GM18499 (cell line): Measurements from ENCODE around the gene GNAI3.
"Not testable (repeated sequence)": the region's sequence is repeated elsewhere in the genome, so short reads cannot be mapped to it uniquely, and the experiment has no call there.

Experiments
- ATAC-seq: cut with Tn5 transposase; IDR thresholded peaks from one replicate; pipeline ENCODE4 v1.9.1; 2021; ENCODE audit warnings: moderate number of reproducible peaks; ENCODE audit not compliant: insufficient read depth, unreplicated experiment

Gene GNAI3

DNA sequence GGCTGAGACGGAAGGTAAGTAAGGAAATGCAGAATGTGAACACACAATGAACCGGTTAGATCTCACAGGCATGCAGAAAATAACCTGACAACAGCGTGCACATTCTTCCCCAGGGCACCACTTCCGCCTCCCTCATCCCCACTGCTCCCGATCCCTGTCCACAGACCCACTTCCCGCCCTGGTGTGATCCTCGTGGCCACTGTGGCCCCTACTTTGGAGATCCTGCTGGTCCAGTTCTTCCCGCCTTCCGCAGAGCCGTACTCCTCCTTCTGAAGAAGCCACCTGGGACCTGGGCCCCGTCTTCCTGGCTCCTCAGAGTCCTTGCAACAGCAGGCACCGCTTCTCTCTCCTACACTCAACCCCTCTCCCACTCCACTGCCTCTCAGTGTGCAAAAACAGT, 106.1 kb downstream of the GNAI3 start:
- no peak for ATAC-seq

DNA sequence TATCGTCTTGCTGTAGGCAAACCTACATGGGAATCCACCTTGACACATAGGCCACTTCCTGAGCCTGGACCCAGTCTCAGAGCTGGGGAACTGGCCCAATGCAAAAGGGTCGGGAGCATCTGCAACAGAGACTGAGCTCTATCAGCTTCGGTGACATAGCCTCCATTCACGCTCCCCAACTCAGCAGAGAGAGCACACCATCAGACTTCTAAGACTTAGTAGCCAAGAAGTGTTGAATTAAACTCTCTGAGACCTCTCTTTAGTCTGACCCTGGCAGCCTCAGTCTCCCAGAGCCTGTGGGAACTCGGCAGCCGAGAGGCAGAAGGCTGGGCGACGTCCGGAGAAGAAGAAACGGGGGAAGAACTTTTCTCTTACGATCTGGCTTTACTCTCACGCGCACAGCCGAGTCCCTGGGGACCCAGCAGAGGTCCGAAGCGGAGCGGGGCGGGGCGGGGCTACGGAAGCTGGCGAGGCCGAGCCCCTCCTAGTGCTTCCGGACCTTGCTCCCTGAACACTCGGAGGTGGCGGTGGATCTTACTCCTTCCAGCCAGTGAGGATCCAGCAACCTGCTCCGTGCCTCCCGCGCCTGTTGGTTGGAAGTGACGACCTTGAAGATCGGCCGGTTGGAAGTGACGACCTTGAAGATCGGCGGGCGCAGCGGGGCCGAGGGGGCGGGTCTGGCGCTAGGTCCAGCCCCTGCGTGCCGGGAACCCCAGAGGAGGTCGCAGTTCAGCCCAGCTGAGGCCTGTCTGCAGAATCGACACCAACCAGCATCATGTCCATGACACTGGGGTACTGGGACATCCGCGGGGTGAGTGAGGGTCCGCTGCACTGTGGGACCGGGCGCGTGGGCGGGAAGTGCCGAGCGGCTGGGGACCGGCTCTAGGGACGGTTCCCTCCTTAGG, 107.5 kb downstream of the GNAI3 start, which contains the start of gene GSTM4:
TSS of gene GSTM4 (plus strand) at position 485 of the 905 bp plus-strand sequence. CDS start at position 776, 291 bp downstream.
- ATAC-seq, result peak; percentile 74

DNA sequence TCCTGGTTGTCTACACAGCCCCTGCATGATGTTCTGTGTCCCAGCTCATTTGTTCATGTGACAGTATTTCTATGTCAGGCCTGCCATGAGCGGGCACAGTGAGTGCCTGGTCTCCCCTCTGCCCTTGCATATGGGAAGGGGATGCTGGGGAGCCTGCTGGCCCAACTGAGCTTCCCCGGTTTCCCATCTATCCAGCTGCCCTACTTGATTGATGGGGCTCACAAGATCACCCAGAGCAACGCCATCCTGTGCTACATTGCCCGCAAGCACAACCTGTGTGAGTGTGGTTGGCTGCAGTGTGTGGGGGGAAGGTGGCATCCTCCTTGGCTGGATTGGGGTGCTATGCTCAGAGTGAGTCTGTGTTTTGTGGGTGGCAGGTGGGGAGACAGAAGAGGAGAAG, 109.0 kb downstream of the GNAI3 start:
- ATAC-seq, result no peak

DNA sequence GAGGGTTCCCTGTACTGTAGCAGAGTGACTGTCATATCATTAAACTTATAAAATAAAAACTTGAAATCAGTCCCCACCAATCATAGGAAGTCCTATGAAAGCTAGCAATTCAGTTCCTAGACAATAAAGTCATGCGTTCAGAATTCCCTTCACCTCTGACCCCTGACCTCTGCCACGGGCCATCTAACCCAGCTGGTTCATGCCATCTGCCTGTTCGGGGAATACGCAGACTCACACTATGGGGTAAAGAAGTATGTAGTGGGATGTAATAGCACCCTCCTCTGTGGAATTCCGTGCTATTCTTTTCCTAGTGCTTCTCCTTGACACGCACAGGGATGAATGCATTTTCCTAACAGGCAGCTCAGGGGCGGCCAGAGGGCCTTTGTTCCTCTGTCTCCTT, 109.6 kb downstream of the GNAI3 start:
- ATAC-seq, result no peak

DNA sequence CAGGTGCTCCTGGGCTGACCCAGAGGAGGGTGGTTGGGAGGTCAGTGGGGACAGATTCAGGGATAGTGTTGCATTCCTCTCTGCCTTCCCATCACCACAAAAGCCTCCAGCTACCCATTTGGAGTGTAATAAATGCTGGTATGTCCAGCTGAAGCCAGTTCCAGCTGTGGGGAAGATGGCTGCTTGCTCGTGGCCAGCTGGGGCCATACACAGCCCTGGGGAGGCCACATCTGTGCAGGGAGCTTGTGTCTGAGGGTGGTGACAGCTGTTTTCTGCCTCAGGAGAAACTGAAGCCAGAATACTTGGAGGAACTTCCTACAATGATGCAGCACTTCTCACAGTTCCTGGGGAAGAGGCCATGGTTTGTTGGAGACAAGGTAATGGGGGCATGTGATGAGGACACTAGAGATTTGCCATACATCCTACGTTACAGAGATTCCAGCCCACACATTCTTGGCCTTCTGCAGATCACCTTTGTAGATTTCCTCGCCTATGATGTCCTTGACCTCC, 110.2 kb downstream of the GNAI3 start:
- ATAC-seq, result no peak

DNA sequence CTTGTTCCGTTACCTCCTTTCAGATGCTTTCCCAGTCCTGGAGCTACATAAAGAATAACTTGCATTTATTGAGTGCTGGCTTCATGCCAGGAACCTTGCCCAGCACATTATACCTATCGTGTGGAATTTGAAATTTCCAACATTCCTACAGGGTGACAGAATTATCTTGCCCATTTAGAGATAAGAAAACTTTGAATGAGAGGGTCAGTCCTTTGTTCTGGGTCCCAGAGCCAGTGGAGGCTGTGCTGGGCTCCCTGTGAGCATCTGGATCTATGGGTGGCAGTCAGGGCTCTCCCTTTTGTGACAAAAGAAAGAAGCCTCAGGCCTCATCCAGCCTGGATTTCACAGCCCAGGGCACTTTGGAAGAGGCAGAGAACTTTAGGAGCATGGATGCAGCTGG, 110.7 kb downstream of the GNAI3 start:
- no peak for ATAC-seq

DNA sequence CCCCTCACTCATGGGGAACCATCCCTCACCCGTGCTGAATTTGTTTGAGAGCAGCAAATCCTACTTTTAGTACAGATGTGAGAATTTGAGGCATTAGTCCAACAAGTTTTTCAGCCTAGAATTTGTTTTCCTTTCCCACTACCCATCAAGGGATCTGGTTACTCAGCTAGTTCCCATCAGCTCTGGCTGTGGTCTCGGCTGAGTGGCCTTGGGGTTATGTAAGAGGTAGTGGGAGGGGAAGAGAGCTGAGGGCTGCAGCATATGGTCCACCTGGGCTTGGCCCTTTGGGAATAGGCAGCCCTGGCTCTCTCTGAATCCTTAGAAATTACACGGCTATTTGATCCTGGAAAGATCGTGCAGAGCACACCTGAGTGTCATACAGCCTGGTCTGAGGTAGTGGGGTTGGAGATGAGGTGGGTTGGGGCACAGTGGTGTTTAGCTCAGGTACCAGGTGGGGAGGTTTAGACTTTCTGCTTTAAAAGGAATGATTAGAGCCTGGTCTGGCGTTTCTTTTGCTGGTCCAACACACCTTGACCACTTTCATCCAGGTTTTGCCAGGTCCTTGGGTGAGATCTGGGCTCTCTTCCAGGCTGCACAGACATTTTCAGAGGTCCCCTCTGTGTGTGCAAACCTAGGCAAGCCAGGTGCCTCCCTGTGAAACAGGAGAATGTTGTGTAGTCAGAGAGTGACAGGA, 111.7 kb downstream of the GNAI3 start:
- ATAC-seq, result no peak

DNA sequence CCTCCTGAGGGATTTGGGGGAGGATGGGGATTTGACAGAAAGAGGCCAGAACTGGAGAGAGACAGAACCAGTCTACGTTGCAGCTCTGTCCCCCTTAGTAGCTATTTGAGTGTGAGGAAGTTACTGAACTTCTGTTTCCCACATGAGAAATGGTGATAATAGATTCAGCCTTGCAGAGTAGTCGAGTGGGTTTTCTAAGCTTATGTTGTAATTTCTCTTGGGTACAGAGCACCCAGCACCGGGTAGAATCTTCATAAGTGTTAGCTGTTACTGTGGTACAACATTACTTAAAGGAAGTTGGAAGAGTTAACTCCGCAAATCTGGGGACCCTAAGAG, 112.2 kb downstream of the GNAI3 start:
- ATAC-seq, result not testable (repeated sequence)

DNA sequence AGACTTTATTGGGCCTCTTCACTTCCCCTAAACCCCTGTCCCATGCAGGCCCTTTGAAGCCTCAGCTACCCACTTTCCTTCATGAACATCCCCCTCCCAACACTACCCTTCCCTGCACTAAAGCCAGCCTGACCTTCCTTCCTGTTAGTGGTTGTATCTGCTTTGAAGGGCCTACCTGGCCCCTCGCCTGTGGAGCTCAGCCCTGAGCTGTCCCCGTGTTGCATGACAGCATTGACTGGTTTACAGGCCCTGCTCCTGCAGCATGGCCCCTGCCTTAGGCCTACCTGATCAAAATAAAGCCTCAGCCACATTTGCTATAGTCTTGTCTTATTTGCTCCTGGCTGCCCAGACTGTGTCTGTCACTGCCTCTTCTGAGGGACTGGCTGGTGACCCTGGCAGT, 113.0 kb downstream of the GNAI3 start:
- no peak for ATAC-seq

DNA sequence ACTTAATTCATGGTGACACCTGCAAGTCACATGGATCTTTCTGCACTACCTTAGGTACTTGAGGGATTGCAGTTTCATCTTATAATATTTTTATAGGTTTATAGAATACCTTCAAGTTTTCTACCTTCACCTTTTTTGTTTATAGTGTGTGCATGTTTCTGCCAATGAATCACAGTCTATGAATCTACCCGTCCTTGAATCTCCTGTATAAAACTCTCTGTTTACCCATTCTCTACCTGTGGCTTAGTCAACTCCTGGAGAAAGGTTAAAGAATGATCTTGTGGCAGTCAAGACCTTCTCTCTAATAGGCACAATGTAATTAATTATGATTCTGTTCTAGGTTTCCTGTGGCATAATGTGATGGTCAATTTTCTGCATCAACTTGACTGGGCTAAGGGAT, 116.3 kb downstream of the GNAI3 start:
- ATAC-seq, result no peak

DNA sequence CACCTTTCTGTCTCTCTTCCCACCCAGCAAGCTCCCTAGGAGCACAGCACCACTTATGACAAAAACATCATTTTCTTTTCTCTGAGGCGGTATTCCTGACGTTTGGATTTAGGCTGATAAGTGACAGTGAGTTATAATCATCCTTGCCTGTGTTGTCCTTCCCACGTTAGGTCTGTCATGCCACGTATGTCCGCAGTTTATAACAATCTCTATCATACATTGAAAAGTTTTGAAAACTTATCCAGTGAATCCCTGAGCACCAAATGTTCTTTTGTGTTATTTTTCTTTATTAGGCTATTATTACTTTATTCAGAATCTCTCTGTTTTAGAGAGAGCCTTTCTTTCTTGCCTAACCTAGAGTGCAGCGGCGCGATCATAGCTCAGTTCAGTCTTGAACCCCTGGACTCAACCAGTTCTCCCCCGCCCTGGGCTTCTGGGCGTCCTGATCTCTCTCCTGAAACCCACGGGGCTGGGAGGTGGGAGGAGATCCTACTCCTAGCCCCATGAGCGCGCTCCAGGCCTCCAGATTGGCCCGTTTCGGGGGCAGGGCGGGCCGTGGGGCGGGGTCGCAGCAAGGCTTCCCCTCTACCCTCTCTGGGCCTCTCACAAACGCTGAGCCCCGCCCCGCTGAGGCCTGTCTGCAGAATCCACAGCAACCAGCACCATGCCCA, 119.2 kb downstream of the GNAI3 start, which contains the start of gene GSTM2:
TSS of gene GSTM2 (plus strand) at position 606 of the 671 bp plus-strand sequence. CDS start at position 665, 59 bp downstream.
- peak; percentile 73 for ATAC-seq
